ENCODE measurements around the gene ERV3-1. TPM values are rescaled to one million over a fixed set of nuclear protein-coding genes. Genes with fewer than 3 reads are reported as not detected.
A peak's percentile ranks its signal among the peaks of the same experiment; 100 is the strongest.
"Not testable (repeated sequence)": the region's sequence is repeated elsewhere in the genome, so short reads cannot be mapped to it uniquely, and the experiment has no call there.

ERV3-1 gene
- total and polyA plus RNA-seq, 12 donors = 2.0 to 9.3 (median 6.0) TPM

- 4 to 7% methylated on average over 1 of the region's 1 CpG for WGBS, 2 donors
- H3K9me3 ChIP-seq = no peaks in the 10 kb centered on the region
- ATAC-seq = peak in 6 of 8 donors; percentile 24 to 59 (median 48)
- intact Hi-C loops (cut with DNase I) = loop anchor here in 8 of 10 donors (2.0 to 10.0 kb wide), 5 partner anchors 266 to 357 kb away; no protein-coding TSS in a partner anchor
- peaks cover 10 to 38% (median 23%) of the 10 kb centered on the region in 7 donors for H3K27me3 ChIP-seq
- TF ChIP-seq CTCF (IDR thresholded peaks at IDR 0.05) = peak; percentile 42 to 90 (median 87)
- H3K4me3 ChIP-seq = no peak overlapping the region
- H3K4me1 ChIP-seq = peaks cover 0 to 12% (median 11%) of the 10 kb centered on the region in 9 donors
- no peaks in the 10 kb centered on the region for H3K36me3 ChIP-seq
- DNase-seq = no peak
- no peak overlapping the region for H3K27ac ChIP-seq
Observed at GRCh38 chr7:64951250-64951848, 55.1 kb downstream of the ERV3-1 start.

GRCh38 chr7:64950673-64951072 is 55.8 kb downstream of the ERV3-1 start:
- H3K4me1 ChIP-seq = peaks cover 0 to 12% (median 11%) of the 10 kb centered on the region in 9 donors
- peaks cover 10 to 45% (median 28%) of the 10 kb centered on the region in 7 donors for H3K27me3 ChIP-seq
- not testable (repeated sequence) for DNase-seq, H3K36me3 ChIP-seq, H3K4me3 ChIP-seq, H3K9me3 ChIP-seq, ATAC-seq, H3K27ac ChIP-seq
- WGBS, 2 donors = 58 to 64% methylated on average over 9 of the region's 9 CpGs
- intact Hi-C loops (cut with DNase I) = loop anchor here in 8 of 10 donors (2.0 to 10.0 kb wide), 5 partner anchors 267 to 358 kb away; no protein-coding TSS in a partner anchor

GRCh38 chr7:64948774-64949173 is 57.7 kb downstream of the ERV3-1 start:
- WGBS, 2 donors = 95 to 96% methylated on average over 1 of the region's 1 CpG
- H3K9me3 ChIP-seq; H3K36me3 ChIP-seq; ATAC-seq; H3K4me3 ChIP-seq; intact Hi-C loops (cut with DNase I); DNase-seq; H3K27ac ChIP-seq: not testable (repeated sequence)
- peaks cover 0 to 12% (median 11%) of the 10 kb centered on the region in 9 donors for H3K4me1 ChIP-seq
- peaks cover 10 to 60% (median 33%) of the 10 kb centered on the region in 7 donors for H3K27me3 ChIP-seq

- WGBS, 2 donors = 2 to 3% methylated on average over 59 of the region's 59 CpGs
- Histone ChIP-seq H3K27me3 (peaks cover 10 to 74% (median 40%) of the 10 kb centered on the region in 7 donors), H3K4me1 (peaks cover 0 to 12% (median 11%) of the 10 kb centered on the region in 9 donors), H3K27ac (no peak overlapping the region), H3K4me3 (peak overlapping the region; percentile 28 to 58 (median 44)), H3K9me3 (no peaks in the 10 kb centered on the region), H3K36me3 (no peaks in the 10 kb centered on the region)
- DNase-seq (no peak), ATAC-seq (peak; percentile 37 to 70 (median 56))
- intact Hi-C loops (cut with DNase I) = no loop called here
- no peak for TF ChIP-seq CTCF (IDR thresholded peaks at IDR 0.05)
Observed at GRCh38 chr7:64947252-64948000, 59.1 kb downstream of the ERV3-1 start.

- intact Hi-C loops (cut with DNase I) = no loop called here
- DNase-seq = no peak
- Histone ChIP-seq H3K9me3 (no peaks in the 10 kb centered on the region), H3K4me1 (peaks cover 0 to 12% (median 11%) of the 10 kb centered on the region in 9 donors), H3K36me3 (no peaks in the 10 kb centered on the region), H3K27ac (no peak overlapping the region), H3K27me3 (peaks cover 10 to 75% (median 40%) of the 10 kb centered on the region in 7 donors), H3K4me3 (peak overlapping the region in 4 of 10 donors; percentile 47 to 58 (median 52))
- peak in 6 of 8 donors; percentile 31 to 65 (median 35) for ATAC-seq
- 41 to 46% methylated on average over 5 of the region's 5 CpGs for WGBS, 2 donors
- peak in 4 of 9 donors; percentile 10 to 28 (median 17) for TF ChIP-seq CTCF (IDR thresholded peaks at IDR 0.05)
Observed at GRCh38 chr7:64946772-64947171, 59.7 kb downstream of the ERV3-1 start.

All from heart right ventricle (tissue), 16 donors.